GM21526 (cell line): ENCODE data around the gene BSND.
"Not testable (repeated sequence)": the region's sequence is repeated elsewhere in the genome, so short reads cannot be mapped to it uniquely, and the experiment has no call there.

Experiments used
- ATAC-seq: cut with Tn5 transposase; IDR thresholded peaks from one replicate; pipeline ENCODE4 v1.9.1; 2021; ENCODE audit warnings: moderate library complexity; ENCODE audit not compliant: unreplicated experiment, low FRiP score

The BSND gene

GRCh38 chr1:54998677-54999076 is at the start of gene BSND:
TSS of gene BSND (plus strand) at chr1:54998933. CDS start at chr1:54999187, 254 bp downstream.
- ATAC-seq, result no peak

- ATAC-seq, result no peak
Observed at GRCh38 chr1:54949053-54949452, 49.7 kb upstream of the BSND start.

- no peak for ATAC-seq
Observed at GRCh38 chr1:54950006-54950368, 48.7 kb upstream of the BSND start.

- ATAC-seq, result peak; percentile 60
Observed at GRCh38 chr1:54950369-54951163, 48.2 kb upstream of the BSND start.

GRCh38 chr1:54951810-54952226 is 46.9 kb upstream of the BSND start:
- no peak for ATAC-seq

- ATAC-seq, result no peak
Observed at GRCh38 chr1:54952950-54953718, 45.6 kb upstream of the BSND start.

- ATAC-seq, result no peak
Observed at GRCh38 chr1:54953846-54954245, 44.9 kb upstream of the BSND start.

GRCh38 chr1:54955359-54955758 is 43.4 kb upstream of the BSND start:
- no peak for ATAC-seq

- no peak for ATAC-seq
Observed at GRCh38 chr1:54956726-54957125, 42.0 kb upstream of the BSND start.

- ATAC-seq, result no peak
Observed at GRCh38 chr1:54959241-54959640, 39.5 kb upstream of the BSND start.

GRCh38 chr1:54962612-54963395 is 35.9 kb upstream of the BSND start:
- no peak for ATAC-seq

- ATAC-seq, result not testable (repeated sequence)
Observed at GRCh38 chr1:54963829-54964228, 34.9 kb upstream of the BSND start.

GRCh38 chr1:54965624-54966340 is 33.0 kb upstream of the BSND start:
- ATAC-seq, result peak; percentile 87

GRCh38 chr1:54967372-54967771 is 31.4 kb upstream of the BSND start:
- no peak for ATAC-seq

- ATAC-seq, result no peak
Observed at GRCh38 chr1:54968551-54968950, 30.2 kb upstream of the BSND start.

- no peak for ATAC-seq
Observed at GRCh38 chr1:54969879-54970278, 28.9 kb upstream of the BSND start.

- no peak for ATAC-seq
Observed at GRCh38 chr1:54970901-54971300, 27.8 kb upstream of the BSND start.

GRCh38 chr1:54971317-54971791 is 27.4 kb upstream of the BSND start:
- peak; percentile 83 for ATAC-seq

GRCh38 chr1:54972436-54972835 is 26.3 kb upstream of the BSND start:
- ATAC-seq, result no peak

- ATAC-seq, result no peak
Observed at GRCh38 chr1:54973205-54973921, 25.4 kb upstream of the BSND start.
